HTERT RPE-1 (cell line): ENCODE data around the gene KLF7.

ENCODE experiments used
- in situ Hi-C: fragments of 300-500 bp; cut with MboI; formaldehyde crosslinking; loops from 4 replicates; pipeline ENCODE4 v1.14.3; 2020; ENCODE audit warnings: low sequenced_read_pairs

The KLF7 gene

DNA sequence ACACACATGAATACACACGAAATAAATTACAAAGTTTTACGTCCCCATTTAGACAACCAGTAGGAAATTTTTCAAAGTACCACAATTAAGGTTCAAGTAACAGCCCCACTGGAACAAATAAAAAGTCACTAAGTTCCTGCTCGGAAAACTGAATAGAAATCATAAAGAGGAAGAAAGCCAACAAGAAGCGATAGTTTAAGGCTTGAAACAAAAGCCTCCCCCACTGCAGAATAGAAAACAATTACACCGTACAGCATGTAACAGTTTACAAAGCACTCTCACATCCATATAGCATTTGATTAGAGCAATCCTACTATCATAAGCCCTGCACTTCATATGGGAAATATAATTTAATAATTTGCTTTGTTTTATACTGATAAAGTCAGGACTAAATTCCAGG is 15.5 kb downstream of the KLF7 start:
- in situ Hi-C loops = no loop called here

- in situ Hi-C loops = no loop called here
These were observed 16.2 kb downstream of the KLF7 start for GRCh38 chr2:207149249-207150213.

GRCh38 chr2:207148020-207148419 is 17.7 kb downstream of the KLF7 start:
- in situ Hi-C loops = no loop called here

DNA sequence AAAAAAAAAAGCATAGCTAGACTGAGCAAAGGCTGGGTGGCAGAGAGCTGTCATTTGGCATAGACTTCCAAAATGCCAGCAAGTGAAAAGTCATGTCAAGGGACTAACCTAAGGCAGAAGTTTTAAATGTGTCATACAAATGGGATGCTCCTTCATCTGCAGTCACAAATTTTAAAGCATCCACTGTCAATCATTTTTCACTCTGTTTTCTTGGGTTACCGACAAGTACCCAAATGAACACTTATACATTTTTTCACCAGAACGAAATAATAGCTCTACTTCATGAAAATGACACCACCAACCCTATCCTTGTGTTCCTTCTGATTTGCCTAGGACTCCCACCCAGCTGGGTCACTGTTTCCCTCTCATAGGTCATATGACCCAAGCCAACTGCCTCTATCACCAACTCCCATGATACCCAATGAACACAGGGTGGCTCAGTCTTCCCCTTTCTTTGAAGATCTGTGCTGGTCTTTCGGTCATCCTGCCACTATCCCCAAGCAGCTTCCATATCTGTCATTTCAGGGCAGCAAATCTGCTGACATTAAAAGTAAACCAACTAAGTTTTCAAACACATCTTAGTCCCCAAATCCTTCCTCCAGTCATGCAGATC is 21.5 kb downstream of the KLF7 start:
- in situ Hi-C loops = no loop called here

DNA sequence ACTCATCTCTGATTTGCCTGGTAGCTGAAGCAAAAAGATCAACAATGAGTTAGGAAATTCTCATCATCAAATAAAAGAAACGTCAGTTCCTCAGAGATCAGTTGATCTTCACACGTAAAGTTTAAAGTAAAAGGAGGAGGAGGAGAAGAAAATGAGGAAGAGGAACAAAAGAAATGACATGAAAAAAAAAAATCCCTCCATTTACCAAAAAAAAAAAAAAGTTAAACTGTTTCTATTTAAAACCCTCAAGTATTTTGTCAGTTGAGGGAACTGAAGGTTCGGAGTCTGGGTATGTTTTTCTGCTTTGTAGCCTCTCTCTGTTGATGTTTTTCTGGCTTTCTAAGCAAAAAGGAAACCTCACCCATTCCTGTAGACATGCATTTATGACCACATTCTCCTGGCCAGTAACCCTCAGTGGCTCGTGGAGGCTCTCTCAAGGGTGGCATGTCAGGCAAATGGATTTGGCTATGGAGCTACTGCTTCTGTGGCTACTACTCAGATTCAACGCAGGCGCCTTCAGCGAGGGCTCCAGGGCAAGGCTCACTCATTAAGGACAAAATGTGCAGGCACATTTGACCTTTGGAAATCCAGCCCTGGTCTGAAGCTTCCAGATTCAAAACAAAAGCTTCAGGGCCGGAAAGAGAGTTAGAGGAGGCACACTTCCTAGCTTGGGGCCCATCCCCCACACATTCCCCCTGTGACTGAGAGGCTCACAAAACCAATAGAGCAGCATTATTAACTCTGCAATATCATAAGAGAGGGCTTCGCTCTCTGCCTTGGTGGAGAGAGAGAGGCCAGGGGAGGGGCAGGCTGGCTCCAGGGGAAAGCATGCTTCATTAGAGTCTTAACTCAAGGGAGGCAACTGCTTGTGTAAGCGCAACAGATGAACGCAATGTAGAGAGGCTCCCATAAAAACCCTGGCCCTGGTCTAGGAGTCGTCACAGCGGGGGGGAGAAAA is 22.3 kb downstream of the KLF7 start:
- in situ Hi-C loops = no loop called here

- in situ Hi-C loops = no loop called here
These were observed 23.3 kb downstream of the KLF7 start for GRCh38 chr2:207142461-207142860.

DNA sequence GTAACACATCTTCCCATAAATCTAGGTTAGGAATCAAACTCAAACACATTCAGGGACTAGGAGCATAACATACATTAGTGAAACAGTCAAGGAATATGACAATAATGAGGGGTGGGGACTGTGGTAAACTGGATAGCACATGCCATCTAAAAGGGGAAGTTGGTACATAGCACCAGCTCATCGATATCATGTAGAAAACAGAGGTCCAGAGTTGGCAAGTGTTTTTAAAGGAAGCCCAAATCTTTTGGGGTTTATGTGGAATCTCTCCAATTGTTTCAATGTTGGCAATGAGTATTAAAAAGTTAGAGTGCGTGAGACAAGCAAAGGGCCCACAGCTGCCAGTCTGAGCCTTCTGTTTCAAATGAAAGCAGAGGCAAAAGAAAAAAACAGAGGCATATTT is 24.4 kb downstream of the KLF7 start:
- in situ Hi-C loops = no loop called here

GRCh38 chr2:207140265-207140664 is 25.5 kb downstream of the KLF7 start:
- in situ Hi-C loops = no loop called here

- in situ Hi-C loops = no loop called here
These were observed 26.2 kb downstream of the KLF7 start for GRCh38 chr2:207139552-207139951.

DNA sequence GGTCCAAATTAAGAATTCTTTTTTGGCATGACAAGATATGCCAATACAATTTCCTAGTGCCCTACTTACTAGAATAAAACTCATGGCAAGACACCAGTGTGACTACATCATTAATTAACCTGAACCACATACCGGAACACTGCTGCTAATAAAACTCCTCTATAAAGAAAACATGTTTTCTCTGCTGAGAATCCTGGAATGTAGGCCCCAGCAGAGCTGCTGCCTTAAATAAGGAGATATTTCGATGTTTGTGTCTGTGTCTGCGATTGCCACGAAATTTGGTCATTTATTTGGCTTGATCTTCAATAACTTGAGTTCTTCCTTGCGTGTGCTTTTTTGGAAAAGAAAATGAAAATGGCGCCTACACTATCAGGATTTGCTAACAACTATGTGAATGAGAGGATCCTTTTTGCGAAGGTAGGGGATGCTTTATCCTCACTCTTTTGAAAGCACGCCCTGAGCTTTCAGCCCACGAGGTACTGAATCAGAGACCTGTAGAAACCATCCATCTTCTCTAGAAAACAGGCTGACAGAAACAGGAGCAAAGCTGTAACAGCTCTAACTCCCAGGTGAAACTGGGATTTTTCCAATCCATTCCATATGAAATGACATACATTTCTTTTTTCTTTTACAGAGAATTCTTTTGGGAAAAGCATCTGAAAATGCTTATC is 27.0 kb downstream of the KLF7 start:
- in situ Hi-C loops = no loop called here

DNA sequence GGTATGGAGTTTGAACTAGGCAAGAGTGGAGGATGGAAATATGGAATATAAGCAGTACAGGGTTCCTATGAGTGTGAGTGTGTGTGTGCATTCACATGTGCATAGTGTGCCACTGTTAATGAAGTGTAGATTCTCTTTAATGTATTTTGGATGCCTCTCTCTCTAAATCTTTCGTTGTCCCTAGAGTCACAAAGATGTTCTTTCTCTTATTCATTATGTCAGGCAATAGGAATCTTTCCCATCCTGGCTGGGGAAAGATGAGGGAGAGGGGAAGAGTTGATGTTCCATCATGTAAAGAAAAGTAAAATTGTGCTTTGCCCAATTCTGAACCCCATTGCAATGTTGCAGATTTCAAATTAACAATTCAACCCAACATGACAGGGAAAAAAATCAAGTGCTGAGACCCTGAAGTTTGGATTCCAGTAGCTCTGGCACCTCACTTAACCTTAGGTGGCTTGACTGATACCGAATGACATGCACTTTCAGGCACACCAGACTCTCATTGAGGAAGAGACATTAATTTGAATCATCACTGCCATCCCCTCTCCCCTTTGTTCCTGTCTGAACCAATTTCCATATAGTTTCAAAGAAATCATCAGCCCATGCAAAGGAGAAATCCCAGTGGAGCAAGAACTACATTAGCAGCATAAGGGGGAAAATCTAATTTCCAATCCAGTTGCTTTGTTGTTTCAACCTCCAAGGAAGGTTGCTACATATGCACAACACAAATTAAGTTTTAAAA is 28.0 kb downstream of the KLF7 start:
- in situ Hi-C loops = no loop called here

- in situ Hi-C loops = no loop called here
These were observed 28.9 kb downstream of the KLF7 start for GRCh38 chr2:207136874-207137273.

- in situ Hi-C loops = no loop called here
These were observed 29.8 kb downstream of the KLF7 start for GRCh38 chr2:207135801-207136457.

DNA sequence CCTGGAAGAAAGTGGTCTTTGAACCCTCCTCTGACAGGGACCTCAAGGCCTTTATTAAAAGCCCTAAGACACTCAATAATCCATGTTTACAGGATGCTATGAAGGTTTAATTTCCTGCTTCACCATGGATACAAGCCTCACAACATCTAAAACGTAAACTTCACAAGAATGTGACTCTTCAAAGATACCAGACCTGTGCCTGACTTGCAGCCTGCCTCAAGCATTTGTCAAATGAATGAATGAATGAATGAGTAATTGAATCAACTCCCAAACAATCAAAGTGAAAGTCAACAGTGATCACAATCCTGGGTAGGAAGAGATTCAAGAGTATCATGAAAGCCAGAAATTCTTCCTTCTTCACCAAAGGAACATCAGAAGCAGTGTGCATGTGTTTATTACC is 30.4 kb downstream of the KLF7 start:
- in situ Hi-C loops = no loop called here

- in situ Hi-C loops = no loop called here
These were observed 31.8 kb downstream of the KLF7 start for GRCh38 chr2:207133820-207134519.

GRCh38 chr2:207133458-207133819 is 32.3 kb downstream of the KLF7 start:
- in situ Hi-C loops = no loop called here

DNA sequence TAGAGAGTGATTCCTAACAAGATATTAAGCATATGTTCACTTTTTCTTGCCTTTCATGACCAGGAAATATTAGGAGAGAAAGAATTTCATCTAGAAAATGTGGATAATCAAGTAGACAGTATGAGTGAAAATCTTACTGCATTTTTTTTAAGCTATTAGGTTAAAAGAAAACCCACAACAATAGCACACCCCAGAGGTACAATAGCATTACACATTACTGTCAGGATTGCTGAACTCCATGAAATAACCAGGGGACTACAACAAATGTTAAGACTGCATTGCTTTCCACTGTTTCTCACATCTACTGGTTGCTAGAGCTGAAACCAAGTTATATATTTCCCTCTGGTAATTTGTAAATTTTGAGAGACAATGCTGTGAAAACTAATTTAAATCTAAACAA is 33.7 kb downstream of the KLF7 start:
- in situ Hi-C loops = no loop called here

DNA sequence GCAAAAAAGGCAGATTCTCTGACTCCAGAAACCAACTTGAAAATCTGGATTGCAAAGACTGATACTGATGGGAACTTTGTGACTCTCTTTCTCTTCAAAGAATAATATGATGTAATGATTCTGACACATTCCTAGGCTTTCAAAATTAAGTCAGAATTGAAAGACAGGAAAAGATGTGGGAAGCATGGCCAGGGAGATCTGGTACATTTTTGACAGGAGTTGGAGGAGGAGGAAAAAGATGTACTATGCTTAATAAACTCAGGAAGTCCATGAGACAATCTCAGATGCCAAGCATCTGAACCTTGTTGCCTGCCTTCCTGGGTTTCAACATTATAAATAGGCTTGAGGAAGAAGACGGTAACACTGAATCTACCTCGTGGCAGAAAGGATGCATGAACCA is 34.2 kb downstream of the KLF7 start:
- in situ Hi-C loops = no loop called here

- in situ Hi-C loops = no loop called here
These were observed 34.7 kb downstream of the KLF7 start for GRCh38 chr2:207130958-207131521.
